ENCODE data around the gene COL6A5.
"Not testable (repeated sequence)": the region's sequence is repeated elsewhere in the genome, so short reads cannot be mapped to it uniquely, and the experiment has no call there.

The COL6A5 gene

GRCh38 chr3:130386604-130387263 is 41.3 kb downstream of the COL6A5 start:
- in situ Hi-C loops (cut with HindIII; ENCODE audit: low sequenced_read_pairs) = no loop called here

- in situ Hi-C loops (cut with HindIII; ENCODE audit: low sequenced_read_pairs) = no loop called here
These were observed 44.4 kb downstream of the COL6A5 start for GRCh38 chr3:130389743-130390478.

- in situ Hi-C loops (cut with HindIII; ENCODE audit: low sequenced_read_pairs) = no loop called here
These were observed 46.8 kb downstream of the COL6A5 start for GRCh38 chr3:130392266-130392665.

- in situ Hi-C loops (cut with HindIII; ENCODE audit: low sequenced_read_pairs) = no loop called here
These were observed 48.1 kb downstream of the COL6A5 start for GRCh38 chr3:130393594-130393993.

- in situ Hi-C loops (cut with HindIII; ENCODE audit: low sequenced_read_pairs) = no loop called here
These were observed 49.9 kb downstream of the COL6A5 start for GRCh38 chr3:130395331-130395730.

GRCh38 chr3:130395916-130396315 is 50.4 kb downstream of the COL6A5 start:
- in situ Hi-C loops (cut with HindIII; ENCODE audit: low sequenced_read_pairs) = no loop called here

- in situ Hi-C loops (cut with HindIII; ENCODE audit: low sequenced_read_pairs) = no loop called here
These were observed 58.9 kb downstream of the COL6A5 start for GRCh38 chr3:130404401-130404800.

- in situ Hi-C loops (cut with HindIII; ENCODE audit: low sequenced_read_pairs) = no loop called here
These were observed 60.5 kb downstream of the COL6A5 start for GRCh38 chr3:130405956-130406355.

GRCh38 chr3:130408253-130408652 is 62.8 kb downstream of the COL6A5 start:
- in situ Hi-C loops (cut with HindIII; ENCODE audit: low sequenced_read_pairs) = not testable (repeated sequence)

- in situ Hi-C loops (cut with HindIII; ENCODE audit: low sequenced_read_pairs) = no loop called here
These were observed 65.8 kb downstream of the COL6A5 start for GRCh38 chr3:130411320-130411719.

- in situ Hi-C loops (cut with HindIII; ENCODE audit: low sequenced_read_pairs) = no loop called here
These were observed 67.6 kb downstream of the COL6A5 start for GRCh38 chr3:130412991-130413560.

- in situ Hi-C loops (cut with HindIII; ENCODE audit: low sequenced_read_pairs) = no loop called here
These were observed 69.0 kb downstream of the COL6A5 start for GRCh38 chr3:130414457-130414856.

- in situ Hi-C loops (cut with HindIII; ENCODE audit: low sequenced_read_pairs) = no loop called here
These were observed 75.0 kb downstream of the COL6A5 start for GRCh38 chr3:130420466-130420865.

- in situ Hi-C loops (cut with HindIII; ENCODE audit: low sequenced_read_pairs) = no loop called here
These were observed 77.6 kb downstream of the COL6A5 start for GRCh38 chr3:130423064-130423463.

GRCh38 chr3:130424837-130425236 is 79.4 kb downstream of the COL6A5 start:
- in situ Hi-C loops (cut with HindIII; ENCODE audit: low sequenced_read_pairs) = no loop called here

- in situ Hi-C loops (cut with HindIII; ENCODE audit: low sequenced_read_pairs) = no loop called here
These were observed 80.0 kb downstream of the COL6A5 start for GRCh38 chr3:130425484-130425883.

- in situ Hi-C loops (cut with HindIII; ENCODE audit: low sequenced_read_pairs) = no loop called here
These were observed 80.7 kb downstream of the COL6A5 start for GRCh38 chr3:130426206-130426605.

GRCh38 chr3:130428871-130429712 is 83.6 kb downstream of the COL6A5 start:
- in situ Hi-C loops (cut with HindIII; ENCODE audit: low sequenced_read_pairs) = no loop called here

GRCh38 chr3:130429713-130430023 is 84.2 kb downstream of the COL6A5 start:
- in situ Hi-C loops (cut with HindIII; ENCODE audit: low sequenced_read_pairs) = no loop called here

- in situ Hi-C loops (cut with HindIII; ENCODE audit: low sequenced_read_pairs) = no loop called here
These were observed 84.8 kb downstream of the COL6A5 start for GRCh38 chr3:130430266-130430665.

GRCh38 chr3:130432086-130432485 is 86.6 kb downstream of the COL6A5 start:
- in situ Hi-C loops (cut with HindIII; ENCODE audit: low sequenced_read_pairs) = not testable (repeated sequence)

Measured in endothelial cell of hepatic sinusoid (primary cell).